Muscle of back (tissue), 11 donors: ENCODE results near the gene TSPAN13. TPM values are rescaled to one million over a fixed set of nuclear protein-coding genes. Genes with fewer than 3 reads are reported as not detected.
"Not testable (repeated sequence)": the region's sequence is repeated elsewhere in the genome, so short reads cannot be mapped to it uniquely, and the experiment has no call there.

Source experiments
- DNase-seq, 3 donors: peaks; one replicate each; pipeline versions ENCODE4 v3.0.0 to v3.0.0-alpha.2; 2013
- polyA plus RNA-seq, 10 donors: library from polyadenylated mRNA; unstranded; fragments of 120-200 nt; gene quantifications; one replicate each; pipeline ENCODE4 v1.2.1, GENCODE V29; 2013; ENCODE audit not compliant: insufficient read length in 10 of 10

TSPAN13 gene
- polyA plus RNA-seq, 10 donors = 51.4 to 88.2 (median 61.7) TPM

DNA sequence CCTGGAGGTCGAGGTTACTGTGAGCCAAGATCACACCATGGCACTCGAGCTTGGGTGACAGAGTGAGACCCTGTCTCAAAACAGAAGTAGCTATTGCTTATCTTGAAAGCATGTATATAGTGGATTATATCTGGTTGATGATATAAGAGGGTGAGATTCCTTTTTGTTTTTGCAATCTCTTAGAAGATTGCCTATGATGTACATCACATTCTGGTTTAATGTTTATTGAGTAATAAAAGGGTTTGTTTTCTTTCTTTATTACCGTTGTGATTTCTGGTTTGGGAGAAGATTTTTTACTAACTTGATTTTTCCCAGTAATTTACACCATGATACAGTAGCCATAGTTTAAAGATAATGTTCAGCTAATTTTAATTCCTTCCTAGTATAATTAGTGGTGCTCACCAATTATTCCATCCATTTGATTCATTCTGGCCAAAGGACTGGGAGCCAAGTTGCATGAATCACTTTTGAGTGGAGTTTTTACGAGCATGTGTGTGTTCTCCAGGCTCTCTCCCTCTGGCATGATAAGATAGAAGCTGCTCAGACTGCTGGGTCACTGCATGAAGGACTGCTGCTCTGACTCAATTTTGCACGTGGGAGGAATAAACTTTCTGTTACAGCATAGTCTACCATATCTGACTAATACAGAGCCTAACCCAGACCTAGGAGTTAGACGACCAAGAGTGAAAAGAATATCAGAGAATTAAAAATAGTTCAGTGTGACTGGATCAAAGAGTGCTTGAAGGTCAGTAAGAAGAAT is 13.5 kb upstream of the TSPAN13 start:
- peak in 2 of 3 donors; percentile 19 to 86 for DNase-seq

GRCh38 chr7:16740623-16740953 is 13.0 kb upstream of the TSPAN13 start:
- DNase-seq = no peak

- DNase-seq = no peak
These were observed 12.6 kb upstream of the TSPAN13 start for GRCh38 chr7:16740996-16741395.

DNA sequence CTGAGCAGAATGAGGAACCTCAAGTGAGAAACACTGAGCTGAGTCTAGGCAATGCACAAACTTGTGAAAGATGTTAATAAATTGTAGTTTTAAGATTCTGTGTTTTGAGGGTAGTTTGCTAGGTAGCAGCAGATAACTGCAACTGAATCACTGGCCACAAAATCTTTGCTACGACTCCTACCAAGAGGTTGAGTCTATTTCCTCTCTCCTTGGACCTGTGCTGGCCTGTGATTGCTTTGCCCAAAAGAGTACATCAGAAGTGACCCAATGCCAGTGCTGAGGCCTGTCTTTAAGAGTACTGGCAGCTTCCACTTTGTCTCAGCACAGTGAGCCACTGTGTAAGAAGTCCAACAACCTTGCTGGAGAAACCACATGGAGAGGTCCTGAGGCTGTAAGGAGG is 11.9 kb upstream of the TSPAN13 start:
- no peak for DNase-seq

GRCh38 chr7:16742547-16742946 is 11.0 kb upstream of the TSPAN13 start:
- no peak for DNase-seq

- DNase-seq = no peak
These were observed 10.3 kb upstream of the TSPAN13 start for GRCh38 chr7:16743236-16743635.

DNA sequence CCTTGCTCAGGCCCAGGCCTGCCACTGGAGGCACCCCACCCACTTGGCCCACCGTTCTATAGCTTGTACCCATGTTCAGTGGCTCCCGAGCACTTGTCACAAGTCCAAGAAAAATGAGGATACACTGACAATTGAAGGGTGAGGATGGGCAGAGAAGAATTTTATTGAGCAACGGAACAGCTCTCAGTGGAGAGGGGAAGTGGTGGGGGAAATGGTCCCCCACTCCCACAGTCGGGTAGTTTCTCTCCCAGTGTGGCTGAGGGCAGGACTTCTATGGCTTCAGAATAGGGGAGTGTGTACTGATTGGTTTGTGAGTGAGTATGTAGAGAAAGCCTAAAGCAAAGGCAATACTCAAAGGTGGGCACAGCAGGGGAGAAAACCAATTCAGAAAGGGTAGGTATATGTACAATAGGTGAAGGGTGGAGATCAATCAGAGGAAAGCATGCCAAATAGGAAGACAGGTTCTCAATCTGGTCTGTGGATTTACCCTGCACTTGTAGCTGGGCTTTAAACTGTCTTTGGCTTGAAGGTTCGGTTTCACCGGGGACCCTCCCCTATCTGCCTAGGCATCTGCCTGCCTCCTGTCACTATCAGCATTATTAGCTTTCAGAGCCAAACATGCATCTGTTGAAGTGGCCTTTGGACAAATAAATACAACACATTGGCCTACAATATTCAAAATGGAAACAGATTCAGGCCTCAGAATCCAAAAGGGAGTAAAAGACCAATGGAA is 8.9 kb upstream of the TSPAN13 start:
- no peak for DNase-seq

DNA sequence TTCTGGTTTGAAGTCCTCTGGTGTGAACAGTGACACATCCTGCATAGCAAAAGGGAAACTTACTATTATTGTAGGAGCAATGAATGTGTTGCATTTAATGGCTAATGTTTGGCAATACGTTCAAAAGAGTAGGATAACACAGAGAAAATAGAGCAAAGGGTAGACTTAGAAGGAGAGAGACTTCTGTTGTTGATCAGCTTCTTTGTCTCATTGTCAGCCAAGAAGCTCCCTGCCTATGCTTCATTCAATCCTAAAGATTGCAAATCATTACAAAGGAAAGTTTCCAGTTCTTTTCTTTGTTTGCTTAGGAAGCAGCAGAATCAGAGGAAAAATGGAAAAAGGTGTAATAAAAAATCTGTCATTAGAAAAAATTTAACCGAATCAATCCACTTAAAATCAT is 7.9 kb upstream of the TSPAN13 start:
- no peak for DNase-seq

- peak; percentile 15 to 47 (median 29) for DNase-seq
These were observed 6.5 kb upstream of the TSPAN13 start for GRCh38 chr7:16747102-16747501.

DNA sequence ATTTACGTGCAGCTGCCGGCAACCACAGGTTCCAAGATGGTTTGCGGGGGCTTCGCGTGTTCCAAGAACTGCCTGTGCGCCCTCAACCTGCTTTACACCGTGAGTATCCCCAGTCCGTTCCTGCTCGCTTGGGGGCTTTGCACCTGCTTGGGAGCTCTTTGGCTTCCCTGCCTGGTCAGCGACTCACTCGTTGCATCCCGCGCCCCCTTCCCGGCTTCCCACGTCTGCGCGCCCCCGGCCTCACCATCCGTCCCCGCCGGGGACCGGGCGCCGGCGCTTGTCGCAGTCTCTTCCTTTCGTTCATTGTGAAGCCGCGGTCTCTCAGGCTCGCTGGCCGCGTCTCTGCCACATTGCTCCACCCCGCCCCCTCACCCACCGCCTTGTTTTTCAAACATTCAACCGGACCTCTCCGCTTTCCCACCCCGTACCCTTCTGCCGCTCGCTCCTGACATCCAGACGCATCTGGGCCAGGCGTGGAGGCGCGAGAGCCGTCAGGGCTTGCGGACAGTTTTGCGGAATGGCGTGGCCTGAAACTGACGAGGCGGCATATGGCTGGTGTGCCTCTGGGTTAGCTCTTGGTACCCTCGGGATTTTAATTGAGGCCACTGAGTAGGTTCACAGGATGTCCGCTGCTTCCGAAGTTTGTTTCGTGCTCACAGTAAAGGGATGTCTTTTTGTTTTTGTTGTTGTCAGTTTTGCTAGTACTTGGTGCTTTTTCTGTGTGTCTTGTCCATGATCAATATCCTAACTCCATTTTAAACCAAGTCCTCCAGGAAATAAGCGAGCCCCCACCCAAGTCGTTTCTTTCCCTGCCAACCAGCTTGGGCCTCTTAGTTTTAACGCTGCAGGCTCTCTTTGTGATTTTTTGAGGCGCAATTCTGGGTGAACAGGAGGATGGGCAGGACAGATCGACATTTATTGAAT is 639 bp downstream of the TSPAN13 start:
- peak; percentile 16 to 72 (median 40) for DNase-seq

GRCh38 chr7:16754856-16755317 is 1.3 kb downstream of the TSPAN13 start:
- peak in 1 of 3 donors; percentile 15 for DNase-seq

DNA sequence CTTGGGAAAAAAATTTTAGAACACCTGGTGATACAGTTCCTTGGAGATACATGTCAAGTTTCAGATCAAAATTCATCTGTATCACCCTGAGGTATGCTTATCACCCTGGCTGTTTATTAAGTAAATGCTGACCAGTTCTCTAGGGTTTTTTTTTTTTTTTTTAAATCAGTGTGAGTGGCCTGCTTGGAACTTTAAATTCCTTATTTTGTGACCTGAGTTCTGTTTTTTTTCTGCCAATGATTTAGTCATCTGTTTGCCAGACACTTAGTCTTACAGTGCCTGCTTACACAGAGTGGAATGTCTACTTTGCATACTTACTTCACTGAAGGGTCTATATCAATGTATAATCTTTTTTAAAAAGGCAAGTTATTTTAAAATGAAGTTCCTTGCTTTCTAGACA is 1.8 kb downstream of the TSPAN13 start:
- no peak for DNase-seq

DNA sequence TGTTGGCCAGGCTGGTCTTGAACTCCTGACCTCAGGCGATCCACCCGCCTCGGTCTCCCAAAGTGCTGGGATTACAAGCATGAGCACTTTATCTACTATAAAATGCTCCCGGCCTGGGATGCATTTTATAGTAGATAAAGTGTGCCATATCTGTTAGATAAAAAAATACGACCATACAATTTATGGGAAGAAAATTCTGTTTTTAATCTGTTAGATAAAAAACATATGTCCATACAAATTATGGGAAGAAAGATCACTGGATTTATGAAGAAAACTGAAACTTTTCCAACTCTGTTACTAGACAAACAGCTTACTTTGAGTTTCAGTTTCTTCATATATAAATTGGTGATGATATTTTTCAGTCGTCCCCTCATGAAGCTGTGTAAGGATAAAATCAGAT is 4.5 kb downstream of the TSPAN13 start:
- no peak for DNase-seq

DNA sequence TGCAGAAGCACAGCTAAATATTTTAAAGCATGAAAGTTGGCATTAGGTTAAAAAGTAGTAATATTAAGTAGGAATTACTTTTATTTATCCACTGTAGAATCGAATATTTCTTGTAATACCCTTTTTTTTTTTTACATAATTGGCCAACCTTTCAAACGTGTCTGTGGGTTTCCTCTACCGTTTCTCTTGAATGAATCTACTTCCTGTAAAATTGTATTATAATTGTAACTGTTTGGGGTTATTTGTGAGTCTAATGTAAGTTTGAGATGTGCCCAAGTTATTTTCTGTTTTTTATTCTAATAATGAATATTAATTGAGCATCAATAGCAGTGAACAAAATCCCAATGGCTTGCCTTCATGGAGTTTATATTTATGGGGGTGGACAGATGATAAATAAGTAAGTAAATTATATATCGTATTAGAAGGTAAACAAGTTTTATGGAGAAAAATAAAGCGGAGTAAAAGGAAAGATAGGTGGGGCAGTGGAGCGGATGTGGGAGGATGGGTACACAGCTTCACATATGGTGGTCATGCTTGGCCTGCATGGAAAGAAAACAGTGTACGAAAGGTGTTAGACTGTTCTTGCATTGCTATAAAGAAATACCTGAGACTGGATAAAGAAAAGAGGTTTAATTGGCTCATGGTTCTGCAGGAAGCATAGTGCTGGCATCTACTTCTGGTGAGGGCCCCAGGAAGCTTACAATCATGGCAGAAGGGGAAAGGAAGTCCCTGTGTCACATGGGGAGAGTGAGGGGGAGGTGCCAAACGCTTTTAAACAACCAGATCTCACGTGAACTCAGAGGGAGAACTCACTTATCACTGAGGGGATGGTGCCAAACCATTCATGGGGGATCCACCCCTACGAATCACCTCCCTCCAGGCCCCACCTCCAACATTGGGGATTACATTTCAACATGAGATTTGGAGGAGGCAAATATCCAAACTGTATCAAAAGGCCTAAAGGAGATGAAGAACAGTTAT is 5.4 kb downstream of the TSPAN13 start:
- DNase-seq = no peak

DNA sequence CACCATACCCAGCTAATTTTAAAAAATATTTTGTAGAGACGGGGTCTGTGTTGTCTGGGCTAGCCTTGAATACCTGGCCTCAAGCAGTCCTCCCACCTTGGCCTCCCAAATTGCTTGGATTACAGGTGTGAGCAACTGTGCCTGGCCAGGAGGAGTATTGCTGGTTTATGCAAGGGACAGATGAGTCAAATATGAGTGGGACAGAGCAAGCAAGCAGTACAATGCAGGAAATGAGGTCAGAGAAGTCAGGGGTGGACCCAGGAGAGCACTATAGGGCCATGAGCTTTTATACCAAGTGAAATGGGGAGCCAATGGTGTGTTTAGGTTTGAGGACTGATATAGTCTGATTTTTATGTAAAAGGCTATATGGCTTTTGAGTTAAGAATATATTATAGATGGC is 6.3 kb downstream of the TSPAN13 start:
- no peak for DNase-seq

DNA sequence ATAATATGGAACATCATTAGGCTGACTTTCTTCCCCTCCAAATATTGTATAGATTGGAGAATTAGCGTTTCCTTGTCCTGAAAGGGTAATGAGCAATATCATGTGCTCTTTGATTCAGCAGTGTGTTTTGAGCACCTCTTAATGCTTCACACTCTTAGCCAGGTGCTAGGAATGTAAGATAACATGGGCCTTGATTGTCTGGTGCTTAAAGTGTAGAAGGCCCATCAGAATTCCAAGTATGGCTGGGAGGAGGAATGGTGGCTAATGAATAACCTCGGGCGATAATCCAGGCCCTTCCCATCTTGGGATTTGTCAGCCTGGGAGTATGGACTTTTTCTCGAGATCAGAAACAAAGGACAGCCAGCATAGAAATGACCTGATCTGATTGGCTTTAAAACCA is 8.6 kb downstream of the TSPAN13 start:
- no peak for DNase-seq

- DNase-seq = no peak
These were observed 11.4 kb downstream of the TSPAN13 start for GRCh38 chr7:16764942-16765341.

DNA sequence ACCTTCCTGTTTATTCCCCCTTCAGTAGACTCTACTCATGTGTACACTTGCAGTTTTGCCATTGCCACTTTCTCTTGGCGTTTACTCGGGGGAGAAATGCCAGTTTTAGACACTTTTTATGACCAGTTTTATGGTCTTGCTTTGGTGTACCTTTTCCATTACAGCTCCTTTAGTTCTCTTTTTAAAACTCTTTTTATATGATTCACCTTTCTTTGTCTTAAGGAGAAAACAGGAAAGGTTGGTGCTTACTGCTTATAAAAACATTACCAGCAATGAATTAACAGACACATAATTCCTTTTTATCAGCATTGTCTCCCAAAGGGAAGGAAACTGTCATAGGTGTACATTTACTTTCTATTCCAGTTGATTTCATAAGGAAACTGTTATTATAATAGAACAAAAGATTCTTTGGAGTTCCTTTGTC is 11.9 kb downstream of the TSPAN13 start:
- DNase-seq = no peak

DNA sequence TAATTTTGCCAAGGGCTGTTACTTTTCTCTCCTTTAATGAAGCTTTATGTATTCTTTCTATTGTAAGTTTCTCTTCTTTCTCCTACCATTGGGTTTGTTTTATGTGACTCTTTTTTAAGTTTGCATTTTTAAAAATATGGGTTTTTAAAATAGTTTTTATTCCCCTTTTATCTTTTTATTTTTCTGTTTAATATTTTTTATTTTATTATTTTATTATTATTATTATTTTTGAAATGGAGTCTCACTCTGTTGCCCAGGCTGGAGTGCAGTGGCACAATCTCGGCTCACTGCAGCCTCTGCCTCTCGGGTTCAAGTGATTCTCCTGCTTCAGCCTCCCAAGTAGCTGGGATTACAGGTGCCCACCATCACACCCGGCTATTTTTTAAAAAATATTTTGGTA is 16.4 kb downstream of the TSPAN13 start:
- not testable (repeated sequence) for DNase-seq

DNA sequence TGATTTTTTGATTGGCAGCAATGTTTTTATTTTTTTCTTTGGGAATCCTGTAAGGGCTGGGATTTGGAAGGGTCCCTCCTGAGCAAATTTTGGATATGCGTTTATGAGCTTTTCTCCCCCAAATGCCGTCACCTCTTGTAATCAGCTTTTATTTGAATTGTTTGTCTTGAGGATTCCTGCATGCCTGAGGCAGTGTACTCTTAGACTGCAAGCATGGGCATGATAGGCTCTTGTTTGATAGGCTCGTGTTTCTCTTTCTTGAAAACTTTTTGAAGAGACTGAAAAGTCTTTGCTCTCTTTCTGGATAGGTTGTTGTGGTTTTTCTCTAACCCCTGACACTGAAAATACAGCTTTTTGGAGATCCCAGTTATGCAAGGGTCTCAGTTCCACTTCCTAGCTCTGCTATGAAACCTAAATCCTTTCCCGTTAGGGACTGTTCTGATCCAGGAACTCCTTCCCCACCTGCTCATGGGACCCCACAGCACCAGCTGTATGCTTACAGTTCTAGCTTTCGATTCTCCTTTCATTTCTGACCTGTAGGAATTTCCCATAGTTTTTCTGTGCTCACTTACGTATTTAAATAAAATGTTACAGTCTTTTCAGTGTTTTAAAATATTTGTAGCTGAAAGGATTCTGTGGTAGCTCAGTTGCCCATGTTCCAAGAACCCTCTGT is 17.2 kb downstream of the TSPAN13 start:
- DNase-seq = no peak
